HepG2 (cell line): Measurements from ENCODE around the gene GTF2E1.

Experiments
- CTCF ChIP-seq: sonication (generic); formaldehyde crosslinking; IDR thresholded peaks from 2 replicates; pipeline ENCODE4 v1.5.0; 2020; ENCODE audit warnings: mild to moderate bottlenecking, missing genetic modification reagents, moderate library complexity
- FOSL1 ChIP-seq: sonication (generic); formaldehyde crosslinking; IDR thresholded peaks from 2 replicates; pipeline ENCODE4 v1.9.0; 2021; ENCODE audit warnings: missing genetic modification reagents, borderline replicate concordance
- POLR2A ChIP-seq, 2 experiments: IDR thresholded peaks; 2 replicates each; pipeline ENCODE4 v1.6.1; 2011; ENCODE audit warnings: low read depth in 2 of 2, low read length in 2 of 2, mild to moderate bottlenecking in 1 of 2, moderate library complexity in 1 of 2; ENCODE audit not compliant: insufficient read depth in 1 of 2
- TRIM24 ChIP-seq: sonication (generic); formaldehyde crosslinking; IDR thresholded peaks from 2 replicates; pipeline ENCODE4 v1.8.0; 2022; ENCODE audit warnings: mild to moderate bottlenecking, missing genetic modification reagents
- ZKSCAN8 ChIP-seq: IDR thresholded peaks from 2 replicates; pipeline ENCODE4 v1.6.1; 2016; ENCODE audit warnings: borderline replicate concordance, missing genetic modification reagents, missing compliant biosample characterization
- ZNF781 ChIP-seq: sonication (generic); formaldehyde crosslinking; IDR thresholded peaks from 2 replicates; pipeline ENCODE4 v1.5.1; 2020; ENCODE audit warnings: borderline replicate concordance, mild to moderate bottlenecking, missing genetic modification reagents; ENCODE audit errors: not compliant biosample characterization

DNA sequence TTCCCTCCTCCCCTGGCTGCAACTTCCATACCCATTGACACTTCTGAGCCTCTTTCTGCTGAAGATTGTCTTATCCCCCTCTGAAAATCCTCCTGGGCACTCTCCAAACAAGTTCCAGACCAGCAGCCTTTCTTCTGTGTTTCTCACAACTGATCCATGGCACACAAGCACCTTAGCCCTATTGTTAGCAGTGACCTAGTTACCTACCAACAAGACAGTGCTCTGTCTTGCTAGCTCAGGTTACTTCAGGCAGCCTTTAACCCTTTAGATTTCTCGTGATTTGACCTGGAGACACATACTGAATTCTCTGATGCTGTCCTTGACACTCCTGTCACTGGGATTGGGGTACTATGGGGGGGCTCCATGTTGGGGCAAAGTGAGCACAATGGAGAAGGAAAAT lies 82.1 kb downstream of the GTF2E1 start:
- no peak for TF ChIP-seq POLR2A (IDR thresholded peaks at IDR 0.05; ENCODE audit: insufficient read depth in 1 of 2, low read depth in 2 of 2, low read length in 2 of 2)
- TF ChIP-seq ZNF781 (CRISPR knock-in tag) = no peak
- TF ChIP-seq CTCF = no peak
- TF ChIP-seq FOSL1 (CRISPR knock-in tag) = no peak
- TF ChIP-seq TRIM24 (CRISPR knock-in tag) = no peak
- TF ChIP-seq ZKSCAN8 (CRISPR knock-in tag) = no peak
